MM.1S (cell line): ENCODE results near the gene CASQ1.

Experiments used
- DNase-seq: peaks from one replicate; pipeline ENCODE4 v3.0.0-alpha.2; 2015
- H2AFZ ChIP-seq: fragments of 300-600 bp; sonication (generic); 2 replicates; pipeline ENCODE4 v1.6.0; 2016; ENCODE audit warnings: antibody characterized with exemption, low read length
- H3F3A ChIP-seq: fragments of 300-600 bp; sonication (generic); 2 replicates; pipeline ENCODE4 v1.6.1; 2016; ENCODE audit warnings: mild to moderate bottlenecking, antibody characterized with exemption, low read length, moderate library complexity, mixed read lengths; ENCODE audit not compliant: insufficient read depth
- H3K27ac ChIP-seq: fragments of 300-600 bp; sonication (generic); 2 replicates; pipeline ENCODE4 v1.5.1; 2016; ENCODE audit warnings: mild to moderate bottlenecking, low read length
- H3K27me3 ChIP-seq: fragments of 300-600 bp; sonication (generic); replicated peaks from 2 replicates; pipeline ENCODE4 v1.6.0; 2016; ENCODE audit warnings: low read length; ENCODE audit not compliant: insufficient read depth
- H3K36me3 ChIP-seq: fragments of 300-600 bp; sonication (generic); replicated peaks from 2 replicates; pipeline ENCODE4 v1.6.1; 2016; ENCODE audit warnings: mild to moderate bottlenecking, low read length, mixed read lengths; ENCODE audit not compliant: insufficient read depth
- H3K4me1 ChIP-seq: fragments of 300-600 bp; sonication (generic); 2 replicates; pipeline ENCODE4 v1.6.1; 2016; ENCODE audit warnings: low read length, mixed read lengths
- H3K4me2 ChIP-seq: fragments of 300-600 bp; sonication (generic); 2 replicates; pipeline ENCODE4 v1.6.0; 2016; ENCODE audit warnings: low read depth, low read length
- H3K4me3 ChIP-seq: fragments of 300-600 bp; sonication (generic); 2 replicates; pipeline ENCODE4 v1.5.1; 2016; ENCODE audit warnings: low read length, mixed read lengths
- H3K79me2 ChIP-seq: fragments of 300-600 bp; sonication (generic); 2 replicates; pipeline ENCODE4 v1.6.1; 2016; ENCODE audit warnings: mixed run types, low read length, mixed read lengths
- H3K9ac ChIP-seq: fragments of 300-600 bp; sonication (generic); 2 replicates; pipeline ENCODE4 v1.6.1; 2016; ENCODE audit warnings: low read length, mixed read lengths
- H3K9me2 ChIP-seq: fragments of 300-600 bp; sonication (generic); replicated peaks from 2 replicates; pipeline ENCODE4 v1.6.1; 2016; ENCODE audit warnings: mild to moderate bottlenecking, low read length, mixed read lengths; ENCODE audit not compliant: insufficient read depth
- H3K9me3 ChIP-seq: fragments of 300-600 bp; sonication (generic); replicated peaks from 2 replicates; pipeline ENCODE4 v1.6.1; 2016; ENCODE audit warnings: mild to moderate bottlenecking, low read length, mixed read lengths; ENCODE audit not compliant: insufficient read depth
- H4K20me1 ChIP-seq: fragments of 300-600 bp; sonication (generic); 2 replicates; pipeline ENCODE4 v1.6.1; 2016; ENCODE audit warnings: mild to moderate bottlenecking, low read length, moderate library complexity, mixed read lengths; ENCODE audit not compliant: insufficient read depth
- CTCF ChIP-seq: fragments of 300-600 bp; sonication (generic); IDR thresholded peaks from 2 replicates; pipeline ENCODE4 v1.5.1; 2016; ENCODE audit warnings: antibody characterized with exemption, low read length, mixed read lengths
- EZH2 ChIP-seq: fragments of 300-600 bp; sonication (generic); optimal IDR thresholded peaks from 2 replicates; pipeline ENCODE3; 2017; ENCODE audit warnings: low read depth, mild to moderate bottlenecking, antibody characterized with exemption, low read length, mixed read lengths
- EZH2phosphoT487 ChIP-seq: fragments of 300-600 bp; sonication (generic); IDR thresholded peaks from 2 replicates; pipeline ENCODE4 v1.6.1; 2018; ENCODE audit warnings: antibody characterized with exemption, low read length

Gene CASQ1

GRCh38 chr1:160163615-160164014, 26.8 kb upstream of the CASQ1 start:
- no peaks in the 10 kb centered on the region for H3K36me3 ChIP-seq
- H3F3A ChIP-seq: no peaks in the 10 kb centered on the region
- no peak overlapping the region for H3K9ac ChIP-seq
- H3K4me1 ChIP-seq: no peaks in the 10 kb centered on the region
- no peaks in the 10 kb centered on the region for H4K20me1 ChIP-seq
- no peaks in the 10 kb centered on the region for H3K9me2 ChIP-seq
- no peak overlapping the region for H3K4me3 ChIP-seq
- TF ChIP-seq EZH2phosphoT487 (no peak), EZH2 (no peak), CTCF (no peak)
- no peak overlapping the region for H3K27ac ChIP-seq
- H3K9me3 ChIP-seq: no peaks in the 10 kb centered on the region
- no peak overlapping the region for H3K4me2 ChIP-seq
- DNase-seq: no peak
- no peak overlapping the region for H2AFZ ChIP-seq
- peaks cover 8% of the 10 kb centered on the region; the same call in 1 of the 2 replicates for H3K27me3 ChIP-seq
- H3K79me2 ChIP-seq: no peaks in the 10 kb centered on the region

DNA sequence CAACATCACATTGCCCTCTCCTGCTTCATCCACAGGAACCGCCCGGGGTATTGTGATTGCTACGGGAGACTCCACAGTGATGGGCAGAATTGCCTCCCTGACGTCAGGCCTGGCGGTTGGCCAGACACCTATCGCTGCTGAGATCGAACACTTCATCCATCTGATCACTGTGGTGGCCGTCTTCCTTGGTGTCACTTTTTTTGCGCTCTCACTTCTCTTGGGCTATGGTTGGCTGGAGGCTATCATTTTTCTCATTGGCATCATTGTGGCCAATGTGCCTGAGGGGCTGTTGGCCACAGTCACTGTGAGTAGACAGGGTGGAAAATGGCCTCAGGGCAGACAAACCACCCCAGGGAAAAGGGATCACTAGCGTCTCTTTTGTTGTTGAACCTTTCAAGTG, 26.3 kb upstream of the CASQ1 start:
- Histone ChIP-seq H3F3A (no peaks in the 10 kb centered on the region), H3K4me3 (no peak overlapping the region), H3K27me3 (peaks cover 8% of the 10 kb centered on the region; the same call in 1 of the 2 replicates), H4K20me1 (no peaks in the 10 kb centered on the region), H3K27ac (no peak overlapping the region), H3K4me2 (no peak overlapping the region), H3K36me3 (no peaks in the 10 kb centered on the region), H3K4me1 (no peaks in the 10 kb centered on the region), H2AFZ (no peak overlapping the region), H3K79me2 (no peaks in the 10 kb centered on the region), H3K9me3 (no peaks in the 10 kb centered on the region), H3K9me2 (no peaks in the 10 kb centered on the region), H3K9ac (no peak overlapping the region)
- no peak for DNase-seq
- TF ChIP-seq EZH2phosphoT487 (no peak), CTCF (no peak), EZH2 (no peak)

- peaks cover 8% of the 10 kb centered on the region; the same call in 1 of the 2 replicates for H3K27me3 ChIP-seq
- H3K9ac ChIP-seq: no peak overlapping the region
- H3F3A ChIP-seq: no peaks in the 10 kb centered on the region
- no peak for TF ChIP-seq EZH2
- no peak for TF ChIP-seq CTCF
- no peak for TF ChIP-seq EZH2phosphoT487
- H3K9me3 ChIP-seq: no peaks in the 10 kb centered on the region
- H4K20me1 ChIP-seq: no peaks in the 10 kb centered on the region
- no peak overlapping the region for H3K4me2 ChIP-seq
- no peak overlapping the region for H3K27ac ChIP-seq
- no peak for DNase-seq
- no peaks in the 10 kb centered on the region for H3K9me2 ChIP-seq
- H3K79me2 ChIP-seq: no peaks in the 10 kb centered on the region
- H3K4me3 ChIP-seq: no peak overlapping the region
- H3K36me3 ChIP-seq: no peaks in the 10 kb centered on the region
- no peak overlapping the region for H2AFZ ChIP-seq
- H3K4me1 ChIP-seq: no peaks in the 10 kb centered on the region
Observed at GRCh38 chr1:160166166-160166868, 24.1 kb upstream of the CASQ1 start.
